T-cell (primary cell): ENCODE measurements around the gene CLPTM1L. TPM values are rescaled to one million over a fixed set of nuclear protein-coding genes. Genes with fewer than 3 reads are reported as not detected.

Source experiments
- ATAC-seq, 4 experiments: fragments of 200-7000 bp in 3 of 4; fragments of 150-1000 bp in 1 of 4; cut with Tn5 transposase; replicated peaks in 1 of 4; 1 replicate in 3 of 4; 2 replicates in 1 of 4; pipeline ENCODE4 v1.10.0; 2021; ENCODE audit warnings: moderate library complexity in 3 of 4, mild to moderate bottlenecking in 2 of 4, moderate number of reproducible peaks in 1 of 4
- CTCF ChIA-PET, 2 donors: fragments of 300-600 bp; sonication (Branson Sonifier 250); formaldehyde crosslinking; loops; one replicate each; lab custom pipeline; 2022; ENCODE audit warnings: antibody characterized with exemption in 2 of 2; lab: Charles Lee
- POLR2A ChIA-PET, 2 donors: fragments of 300-600 bp; sonication (Branson Sonifier 250); formaldehyde crosslinking; loops; one replicate each; lab custom pipeline; 2022; ENCODE audit warnings: antibody characterized with exemption in 2 of 2; lab: Charles Lee
- DNase-seq, 35 experiments: peaks; one replicate each; pipeline versions ENCODE4 v3.0.0 to v3.0.0-alpha.2; 2013 to 2023
- H3K27ac ChIP-seq: one replicate; pipeline ENCODE4 v1.5.1; 2013; ENCODE audit warnings: low read length
- H3K27me3 ChIP-seq, 2 experiments: replicated peaks in 1 of 2; 1 replicate in 1 of 2; 2 replicates in 1 of 2; pipeline versions ENCODE4 v1.6.1 to v1.7.0; 2013; ENCODE audit warnings: low read length in 1 of 2, mixed read lengths in 1 of 2; ENCODE audit not compliant: control insufficient read depth in 2 of 2, insufficient read depth in 2 of 2; ENCODE audit errors: extremely low read depth in 1 of 2
- H3K36me3 ChIP-seq, 2 donors: 1 replicate in 1 of 2; 2 replicates in 1 of 2; pipeline versions ENCODE4 v1.6.1 to v1.7.0; 2013; ENCODE audit warnings: low read length in 1 of 2; ENCODE audit not compliant: control insufficient read depth in 2 of 2, insufficient read depth in 1 of 2; ENCODE audit errors: extremely low read depth in 1 of 2
- H3K4me1 ChIP-seq, 2 experiments: 1 replicate in 1 of 2; 2 replicates in 1 of 2; pipeline versions ENCODE4 v1.6.1 to v1.7.0; 2013; ENCODE audit warnings: low read length in 2 of 2, mixed read lengths in 1 of 2; ENCODE audit not compliant: insufficient read depth in 2 of 2, control insufficient read depth in 1 of 2; ENCODE audit errors: extremely low read depth in 1 of 2
- H3K4me3 ChIP-seq, 2 donors: 1 replicate in 1 of 2; 2 replicates in 1 of 2; pipeline versions ENCODE4 v1.5.1 to v1.7.0; 2013; ENCODE audit warnings: mild to moderate bottlenecking in 2 of 2, low read length in 1 of 2, moderate library complexity in 1 of 2; ENCODE audit not compliant: control insufficient read depth in 1 of 2; ENCODE audit errors: extremely low read depth in 1 of 2
- H3K9me3 ChIP-seq: 2 replicates; pipeline ENCODE4 v1.7.0; 2013
- H3K27ac Mint-ChIP-seq, 2 donors: one replicate each; pipeline ENCODE4 v1.8.0; 2020 to 2021; ENCODE audit warnings: mild to moderate bottlenecking in 2 of 2, mixed read lengths in 2 of 2
- H3K27me3 Mint-ChIP-seq, 2 donors: one replicate each; pipeline ENCODE4 v1.8.0; 2021 to 2022; ENCODE audit warnings: mixed read lengths in 2 of 2
- H3K36me3 Mint-ChIP-seq: one replicate; pipeline ENCODE4 v1.8.0; 2021; ENCODE audit warnings: mixed read lengths
- H3K4me1 Mint-ChIP-seq, 3 donors: one replicate each; pipeline ENCODE4 v1.8.0; 2020 to 2022; ENCODE audit warnings: mixed read lengths in 3 of 3, mild to moderate bottlenecking in 1 of 3
- H3K4me3 Mint-ChIP-seq, 3 donors: one replicate each; pipeline ENCODE4 v1.8.0; 2020 to 2022; ENCODE audit warnings: mild to moderate bottlenecking in 3 of 3, mixed read lengths in 3 of 3, moderate library complexity in 3 of 3
- H3K9me3 Mint-ChIP-seq, 3 donors: one replicate each; pipeline ENCODE4 v1.8.0; 2020 to 2022; ENCODE audit warnings: mixed read lengths in 3 of 3
- WGBS: methylation state at CpG from one replicate; pipeline ENCODE4 v1.1.5; 2013; ENCODE audit warnings: missing lambda C conversion rate; ENCODE audit not compliant: insufficient coverage; 5-methylcytosine and 5-hydroxymethylcytosine counted together
- total RNA-seq, 35 experiments: library from RNA in 6 of 35; stranded (reverse) in 6 of 35; fragments of 120-200 nt in 1 of 35; gene quantifications; one replicate each; pipeline versions ENCODE4 v1.2.1 to v1.2.4 and lab custom pipeline; 2013 to 2026

Gene CLPTM1L
- total RNA-seq, 5 donors from 2014 or later (not counting 1 experiment from before 2014, with no cell fraction given), result 70.9 to 91.0 (median 82.1) TPM

DNA sequence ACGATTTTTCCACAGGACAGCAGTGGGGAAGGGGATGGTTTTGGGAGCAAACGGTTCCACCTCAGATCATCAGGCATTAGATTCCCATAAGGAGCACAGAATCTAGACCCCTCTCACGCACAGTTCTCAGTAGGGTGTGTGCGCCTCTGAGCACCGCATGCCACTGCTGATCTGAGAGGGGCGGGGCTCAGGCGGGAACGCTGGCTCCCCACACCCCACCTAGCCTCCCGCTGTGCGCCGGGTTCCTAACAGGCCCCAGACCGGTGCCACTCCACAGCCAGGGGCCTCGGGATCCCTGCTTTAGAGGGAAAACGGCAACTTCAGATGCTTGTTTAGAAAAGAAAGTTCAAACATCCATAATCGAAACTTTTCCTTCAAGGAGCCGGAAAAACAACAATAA lies 70.4 kb downstream of the CLPTM1L start:
- Mint-ChIP-seq H3K4me1 (peaks cover 0 to 3% (median 2%) of the 10 kb centered on the region in 3 donors), H3K9me3 (no peaks in the 10 kb centered on the region), H3K36me3 (no peaks in the 10 kb centered on the region), H3K27me3 (no peaks in the 10 kb centered on the region), H3K4me3 (no peak overlapping the region), H3K27ac (no peak overlapping the region)
- Histone ChIP-seq H3K27me3 (no peaks in the 10 kb centered on the region), H3K4me3 (no peak overlapping the region), H3K27ac (no peak overlapping the region), H3K9me3 (no peaks in the 10 kb centered on the region), H3K4me1 (peaks cover 0 to 15% of the 10 kb centered on the region in 2 experiments), H3K36me3 (peaks cover 0 to 8% of the 10 kb centered on the region in 2 donors)
- DNase-seq, result no peak
- ChIA-PET POLR2A (no interaction called here), CTCF (no interaction called here)
- 88% methylated on average over 6 of the region's 16 CpGs for WGBS
- no peak for ATAC-seq

DNA sequence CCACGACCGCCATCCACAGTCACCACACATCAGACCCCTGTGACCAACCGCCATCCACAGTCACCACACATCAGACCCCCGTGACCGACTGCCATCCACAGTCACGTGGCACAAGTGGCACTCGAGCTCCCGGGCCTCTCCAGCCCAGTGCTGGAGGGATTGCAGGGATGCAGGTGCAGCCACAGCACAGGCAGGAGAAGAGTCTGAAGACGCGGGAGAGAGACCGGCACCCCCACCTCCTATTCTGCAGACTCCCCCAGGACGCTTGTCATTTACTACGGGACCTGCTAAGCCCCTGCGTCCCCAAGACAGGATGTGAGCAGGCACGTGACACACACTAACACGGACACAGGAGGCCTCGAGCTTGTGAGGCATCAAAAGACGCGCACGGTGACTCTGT lies 71.2 kb downstream of the CLPTM1L start:
- Histone ChIP-seq H3K27me3 (no peaks in the 10 kb centered on the region), H3K27ac (no peak overlapping the region), H3K4me1 (peaks cover 0 to 21% of the 10 kb centered on the region in 2 experiments), H3K9me3 (no peaks in the 10 kb centered on the region), H3K36me3 (peaks cover 0 to 8% of the 10 kb centered on the region in 2 donors), H3K4me3 (no peak overlapping the region)
- DNase-seq (no peak), ATAC-seq (no peak)
- no peaks in the 10 kb centered on the region for H3K36me3 Mint-ChIP-seq
- H3K27ac Mint-ChIP-seq, result no peak overlapping the region
- no peaks in the 10 kb centered on the region for H3K9me3 Mint-ChIP-seq
- H3K4me1 Mint-ChIP-seq, result peaks cover 5 to 8% (median 7%) of the 10 kb centered on the region in 3 donors
- POLR2A ChIA-PET, result no interaction called here
- no peaks in the 10 kb centered on the region for H3K27me3 Mint-ChIP-seq
- WGBS, result 75% methylated on average over 9 of the region's 20 CpGs
- CTCF ChIA-PET, result no interaction called here
- no peak overlapping the region for H3K4me3 Mint-ChIP-seq

DNA sequence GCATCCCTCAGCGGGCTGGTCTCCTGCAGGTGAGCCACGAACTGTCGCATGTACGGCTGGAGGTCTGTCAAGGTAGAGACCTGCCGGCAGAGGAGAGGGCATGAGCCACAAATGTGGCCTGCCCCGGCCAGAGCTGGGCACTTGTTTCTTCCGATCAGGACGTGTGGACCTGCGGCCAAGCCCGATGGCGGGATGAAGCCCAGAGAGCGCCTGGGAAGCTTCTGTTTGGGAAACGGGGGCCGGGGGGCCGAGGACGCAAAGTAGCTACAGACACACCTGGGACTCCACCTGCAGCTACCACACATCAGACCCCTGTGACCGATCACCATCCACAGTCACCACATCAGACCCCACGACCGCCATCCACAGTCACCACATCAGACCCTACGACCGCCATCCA lies 72.7 kb downstream of the CLPTM1L start:
- Mint-ChIP-seq H3K4me1 (peaks cover 12 to 15% (median 13%) of the 10 kb centered on the region in 3 donors), H3K27ac (no peak overlapping the region), H3K27me3 (no peaks in the 10 kb centered on the region), H3K9me3 (no peaks in the 10 kb centered on the region), H3K36me3 (no peaks in the 10 kb centered on the region), H3K4me3 (no peak overlapping the region)
- Histone ChIP-seq H3K4me1 (peaks cover 0 to 30% of the 10 kb centered on the region in 2 experiments), H3K4me3 (no peak overlapping the region), H3K36me3 (no peaks in the 10 kb centered on the region), H3K9me3 (no peaks in the 10 kb centered on the region), H3K27ac (no peak overlapping the region), H3K27me3 (no peaks in the 10 kb centered on the region)
- DNase-seq (no peak), ATAC-seq (no peak)
- WGBS, result 99% methylated on average over 6 of the region's 21 CpGs
- ChIA-PET CTCF (no interaction called here), POLR2A (no interaction called here)

DNA sequence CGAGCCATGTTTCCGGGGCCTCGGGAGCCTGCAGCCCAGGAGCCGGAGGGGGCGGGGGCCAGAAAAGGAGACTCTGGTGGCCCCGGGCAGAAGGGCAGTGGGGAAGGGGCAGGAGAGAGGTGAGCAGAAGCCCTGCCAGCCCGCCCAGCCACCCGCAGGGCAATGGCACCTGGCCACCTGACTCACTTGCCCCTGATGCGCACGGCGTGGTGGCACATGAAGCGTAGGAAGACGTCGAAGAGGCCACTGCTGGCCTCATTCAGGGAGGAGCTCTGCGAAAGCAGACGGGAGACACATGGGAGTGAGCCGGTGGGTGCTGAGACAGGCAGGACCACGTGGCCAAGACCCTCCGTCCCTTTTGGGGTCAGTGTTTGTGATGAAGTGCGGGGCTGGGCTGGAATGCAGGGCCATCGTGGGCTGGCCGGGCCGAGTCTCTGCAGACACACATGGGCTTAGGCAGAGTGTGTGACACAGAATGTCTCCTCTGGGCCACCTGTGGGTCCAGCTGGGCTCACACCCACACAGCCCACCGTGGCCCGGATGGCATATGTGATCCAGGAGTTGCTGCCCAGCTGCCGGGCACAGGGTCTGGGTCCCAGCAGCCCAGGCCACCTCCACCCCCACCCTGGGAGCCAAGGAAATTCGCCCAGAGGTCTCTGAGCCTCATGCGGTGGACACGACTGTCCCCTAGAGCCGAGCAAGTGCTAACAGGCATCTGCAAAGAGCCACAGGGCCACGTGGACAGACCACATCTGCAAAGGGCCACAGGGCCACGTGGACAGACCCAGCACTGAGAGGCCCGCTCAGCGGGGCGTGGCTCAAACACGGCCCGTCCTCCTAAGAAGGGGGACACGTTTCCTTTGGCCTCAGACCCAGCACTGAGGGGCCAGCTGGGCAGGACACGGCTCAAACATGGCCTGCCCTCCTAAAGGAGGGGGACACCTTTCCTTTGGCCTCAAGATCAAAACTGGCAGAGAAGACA lies 73.7 kb downstream of the CLPTM1L start:
- no peaks in the 10 kb centered on the region for H3K36me3 Mint-ChIP-seq
- whole genome bisulfite sequencing, result 94% methylated on average over 36 of the region's 39 CpGs
- Histone ChIP-seq H3K9me3 (no peaks in the 10 kb centered on the region), H3K27me3 (peaks cover 0 to under 1% of the 10 kb centered on the region in 2 experiments), H3K4me3 (no peak overlapping the region), H3K4me1 (peaks cover 0 to 24% of the 10 kb centered on the region in 2 experiments), H3K27ac (no peak overlapping the region), H3K36me3 (no peaks in the 10 kb centered on the region)
- DNase-seq (no peak), ATAC-seq (no peak)
- ChIA-PET POLR2A (no interaction called here), CTCF (no interaction called here)
- no peaks in the 10 kb centered on the region for H3K27me3 Mint-ChIP-seq
- no peak overlapping the region for H3K27ac Mint-ChIP-seq
- H3K4me3 Mint-ChIP-seq, result no peak overlapping the region
- no peaks in the 10 kb centered on the region for H3K9me3 Mint-ChIP-seq
- peaks cover 10 to 15% (median 13%) of the 10 kb centered on the region in 3 donors for H3K4me1 Mint-ChIP-seq

DNA sequence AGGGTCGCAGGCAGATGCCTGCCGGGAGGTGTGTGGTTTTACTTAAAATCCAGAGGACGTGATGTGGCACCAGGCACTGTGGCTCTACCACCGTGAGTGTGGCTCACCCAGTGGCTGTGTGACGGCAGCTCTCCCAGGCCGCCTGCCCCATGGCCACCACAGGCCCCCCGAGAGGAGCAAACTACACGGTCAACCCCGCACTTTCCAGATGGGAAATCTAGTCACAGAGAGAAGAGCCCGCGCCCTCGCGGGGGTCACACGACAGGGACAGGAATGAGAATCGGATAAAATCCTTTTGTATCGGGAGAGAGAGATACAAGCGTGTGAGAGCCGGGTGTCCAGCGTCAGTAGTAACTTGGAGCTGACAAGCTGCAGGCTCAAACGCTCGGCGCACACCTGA lies 74.5 kb downstream of the CLPTM1L start:
- Histone ChIP-seq H3K9me3 (no peaks in the 10 kb centered on the region), H3K4me1 (peaks cover 0 to 24% of the 10 kb centered on the region in 2 experiments), H3K36me3 (no peaks in the 10 kb centered on the region), H3K4me3 (no peak overlapping the region), H3K27ac (no peak overlapping the region), H3K27me3 (peaks cover 0 to 4% of the 10 kb centered on the region in 2 experiments)
- ChIA-PET POLR2A (no interaction called here), CTCF (no interaction called here)
- H3K27me3 Mint-ChIP-seq, result no peaks in the 10 kb centered on the region
- WGBS, result 96% methylated on average over 22 of the region's 22 CpGs
- H3K27ac Mint-ChIP-seq, result no peak overlapping the region
- H3K4me1 Mint-ChIP-seq, result peaks cover 10 to 15% (median 13%) of the 10 kb centered on the region in 3 donors
- no peaks in the 10 kb centered on the region for H3K36me3 Mint-ChIP-seq
- DNase-seq, result no peak
- no peak overlapping the region for H3K4me3 Mint-ChIP-seq
- ATAC-seq, result no peak
- H3K9me3 Mint-ChIP-seq, result no peaks in the 10 kb centered on the region

DNA sequence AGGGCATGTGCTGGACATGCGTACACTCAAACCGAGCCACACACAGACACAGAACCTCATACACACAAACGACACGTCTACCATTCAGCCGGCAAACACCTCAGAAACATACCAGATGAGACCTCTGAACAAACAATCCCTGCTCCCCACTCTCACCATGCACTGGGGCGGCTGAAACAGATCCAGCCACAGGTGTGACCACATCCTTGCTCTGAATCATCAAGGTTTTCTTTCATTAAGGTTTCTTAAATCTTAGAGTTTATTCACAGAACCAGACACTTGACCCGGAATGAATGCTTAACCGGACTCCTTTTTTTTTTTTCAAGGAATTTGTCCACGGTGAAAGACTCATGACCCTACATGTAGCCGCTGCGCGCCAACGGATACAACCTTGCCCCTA lies 76.2 kb downstream of the CLPTM1L start:
- no peak overlapping the region for H3K4me3 Mint-ChIP-seq
- H3K36me3 ChIP-seq, result no peaks in the 10 kb centered on the region
- POLR2A ChIA-PET, result no interaction called here
- H3K9me3 ChIP-seq, result no peaks in the 10 kb centered on the region
- CTCF ChIA-PET, result no interaction called here
- peaks cover 10 to 15% (median 13%) of the 10 kb centered on the region in 3 donors for H3K4me1 Mint-ChIP-seq
- no peaks in the 10 kb centered on the region for H3K9me3 Mint-ChIP-seq
- peaks cover 0 to 16% of the 10 kb centered on the region in 2 experiments for H3K4me1 ChIP-seq
- H3K36me3 Mint-ChIP-seq, result no peaks in the 10 kb centered on the region
- ATAC-seq (peak; percentile 90 to 98 (median 96)), DNase-seq (peak in 31 of 35 experiments; percentile 11 to 56 (median 24))
- H3K27me3 Mint-ChIP-seq, result no peaks in the 10 kb centered on the region
- peak overlapping the region in 1 of 2 donors; percentile 23 for H3K27ac Mint-ChIP-seq
- H3K27ac ChIP-seq, result no peak overlapping the region
- H3K27me3 ChIP-seq, result peaks cover 0 to 16% of the 10 kb centered on the region in 2 experiments
- no peak overlapping the region for H3K4me3 ChIP-seq
- WGBS, result 60% methylated on average over 12 of the region's 13 CpGs
